NCI-H1048 (cell line): ENCODE measurements around the gene BNC1.

Source experiments
- DNase-seq: peaks from one replicate; lab custom pipeline; 2025; lab: John Stamatoyannopoulos, UW

The BNC1 gene

GRCh38 chr15:83284559-83285283 is at the start of gene BNC1:
BNC1 (minus strand) TSS chr15:83284664; CDS start chr15:83284628, 36 bp downstream.
- no peak for DNase-seq

- no peak for DNase-seq
These were observed 42.6 kb upstream of the BNC1 start for GRCh38 chr15:83327041-83327440.

GRCh38 chr15:83324799-83325198 is 40.3 kb upstream of the BNC1 start:
- no peak for DNase-seq

- DNase-seq, result no peak
These were observed 38.8 kb upstream of the BNC1 start for GRCh38 chr15:83323296-83323711.

- DNase-seq, result no peak
These were observed 38.2 kb upstream of the BNC1 start for GRCh38 chr15:83322691-83323090.

GRCh38 chr15:83322061-83322460 is 37.6 kb upstream of the BNC1 start:
- no peak for DNase-seq

- no peak for DNase-seq
These were observed 36.4 kb upstream of the BNC1 start for GRCh38 chr15:83320844-83321243.

GRCh38 chr15:83320404-83320803 is 35.9 kb upstream of the BNC1 start:
- DNase-seq, result no peak

GRCh38 chr15:83319771-83320170 is 35.3 kb upstream of the BNC1 start:
- no peak for DNase-seq

- DNase-seq, result no peak
These were observed 34.5 kb upstream of the BNC1 start for GRCh38 chr15:83318861-83319415.

GRCh38 chr15:83318036-83318435 is 33.6 kb upstream of the BNC1 start:
- no peak for DNase-seq

GRCh38 chr15:83312071-83312470 is 27.6 kb upstream of the BNC1 start:
- no peak for DNase-seq

GRCh38 chr15:83310521-83311456 is 26.3 kb upstream of the BNC1 start:
- DNase-seq, result no peak

- DNase-seq, result no peak
These were observed 24.2 kb upstream of the BNC1 start for GRCh38 chr15:83308671-83309070.

- DNase-seq, result no peak
These were observed 22.1 kb upstream of the BNC1 start for GRCh38 chr15:83306561-83306960.

- DNase-seq, result no peak
These were observed 21.3 kb upstream of the BNC1 start for GRCh38 chr15:83305704-83306291.

- DNase-seq, result no peak
These were observed 20.6 kb upstream of the BNC1 start for GRCh38 chr15:83304861-83305703.

GRCh38 chr15:83303535-83303934 is 19.1 kb upstream of the BNC1 start:
- DNase-seq, result no peak

GRCh38 chr15:83300826-83301225 is 16.4 kb upstream of the BNC1 start:
- no peak for DNase-seq

- no peak for DNase-seq
These were observed 15.0 kb upstream of the BNC1 start for GRCh38 chr15:83299462-83299861.

GRCh38 chr15:83295417-83295816 is 11.0 kb upstream of the BNC1 start:
- DNase-seq, result no peak

- DNase-seq, result no peak
These were observed 8.7 kb upstream of the BNC1 start for GRCh38 chr15:83293201-83293600.
